ENCODE data around the gene CCDC141.
"Not testable (repeated sequence)": the region's sequence is repeated elsewhere in the genome, so short reads cannot be mapped to it uniquely, and the experiment has no call there.

CCDC141 gene

GRCh38 chr2:179049546-179050311 is at the start of gene CCDC141:
Gene CCDC141, minus strand, starts transcription at chr2:179050137. Its CDS starts 196 bp downstream, at chr2:179049941.
- TF ChIP-seq CTCF (IDR thresholded peaks at IDR 0.05; ENCODE audit: low read depth, low read length, missing control alignments) = no peak
- DNase-seq (ENCODE audit: low read depth) = no peak
- no peak within 1 kb of the TSS for H3K4me3 ChIP-seq (ENCODE audit: low read depth, low read length)
- in situ Hi-C loops (cut with HindIII; ENCODE audit: low sequenced_read_pairs) = no loop called here

GRCh38 chr2:179098080-179098689 is 48.2 kb upstream of the CCDC141 start:
- H3K4me3 ChIP-seq (ENCODE audit: low read depth, low read length) = no peak overlapping the region
- no peak for DNase-seq (ENCODE audit: low read depth)
- in situ Hi-C loops (cut with HindIII; ENCODE audit: low sequenced_read_pairs) = no loop called here
- TF ChIP-seq CTCF (IDR thresholded peaks at IDR 0.05; ENCODE audit: low read depth, low read length, missing control alignments) = no peak

- DNase-seq (ENCODE audit: low read depth) = no peak
- no peak overlapping the region for H3K4me3 ChIP-seq (ENCODE audit: low read depth, low read length)
- in situ Hi-C loops (cut with HindIII; ENCODE audit: low sequenced_read_pairs) = no loop called here
- no peak for TF ChIP-seq CTCF (IDR thresholded peaks at IDR 0.05; ENCODE audit: low read depth, low read length, missing control alignments)
Observed at GRCh38 chr2:179097131-179097530, 47.2 kb upstream of the CCDC141 start.

GRCh38 chr2:179096090-179096489 is 46.2 kb upstream of the CCDC141 start:
- TF ChIP-seq CTCF (IDR thresholded peaks at IDR 0.05; ENCODE audit: low read depth, low read length, missing control alignments) = no peak
- H3K4me3 ChIP-seq (ENCODE audit: low read depth, low read length) = no peak overlapping the region
- DNase-seq (ENCODE audit: low read depth) = no peak
- in situ Hi-C loops (cut with HindIII; ENCODE audit: low sequenced_read_pairs) = no loop called here

GRCh38 chr2:179092912-179093311 is 43.0 kb upstream of the CCDC141 start:
- DNase-seq (ENCODE audit: low read depth); H3K4me3 ChIP-seq (ENCODE audit: low read depth, low read length); in situ Hi-C loops (cut with HindIII; ENCODE audit: low sequenced_read_pairs): not testable (repeated sequence)

- no peak overlapping the region for H3K4me3 ChIP-seq (ENCODE audit: low read depth, low read length)
- no peak for TF ChIP-seq CTCF (IDR thresholded peaks at IDR 0.05; ENCODE audit: low read depth, low read length, missing control alignments)
- in situ Hi-C loops (cut with HindIII; ENCODE audit: low sequenced_read_pairs) = no loop called here
- no peak for DNase-seq (ENCODE audit: low read depth)
Observed at GRCh38 chr2:179082697-179083096, 32.8 kb upstream of the CCDC141 start.

GRCh38 chr2:179081954-179082353 is 32.0 kb upstream of the CCDC141 start:
- TF ChIP-seq CTCF (IDR thresholded peaks at IDR 0.05; ENCODE audit: low read depth, low read length, missing control alignments) = no peak
- no peak overlapping the region for H3K4me3 ChIP-seq (ENCODE audit: low read depth, low read length)
- in situ Hi-C loops (cut with HindIII; ENCODE audit: low sequenced_read_pairs) = no loop called here
- no peak for DNase-seq (ENCODE audit: low read depth)
